SU-DHL-6 (cell line): ENCODE measurements around the gene MIGA2.

Experiments
- EZH2phosphoT487 ChIP-seq: fragments of 200-600 bp; sonication (generic), shearing (Covaris generic); conservative IDR thresholded peaks from 2 replicates; pipeline ENCODE4 v1.6.1; 2018; ENCODE audit warnings: mild to moderate bottlenecking, antibody characterized with exemption, low read length, moderate library complexity, mixed read lengths
- TF ChIP-seq, protein P1 (sequence below): fragments of 200-600 bp; sonication (generic); IDR thresholded peaks from one replicate; pipeline ENCODE4 v1.5.1; 2017; ENCODE audit warnings: antibody characterized with exemption, mild to moderate bottlenecking, low read length, moderate library complexity; ENCODE audit not compliant: insufficient read depth, poor library complexity, severe bottlenecking

DNA sequence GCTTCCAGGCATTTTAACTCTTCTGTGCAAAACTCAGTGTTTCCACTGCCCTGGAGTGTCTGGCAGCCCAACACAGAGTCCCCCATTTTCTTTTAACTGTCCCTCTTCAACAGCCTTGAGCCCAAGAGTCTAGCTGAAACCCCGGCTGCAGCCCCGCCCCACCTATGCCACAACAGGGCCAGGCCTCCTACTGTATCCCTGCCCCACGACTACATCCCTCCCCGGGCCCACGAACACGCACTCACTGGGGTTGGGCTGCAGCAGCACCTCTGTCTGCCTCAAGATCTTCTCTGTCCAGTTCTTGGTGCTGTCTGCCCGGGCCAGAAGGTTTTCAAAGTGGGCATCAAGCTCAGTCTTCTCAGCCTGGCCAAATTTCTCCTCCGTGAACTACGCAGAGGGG, 14.4 kb upstream of the MIGA2 start:
- TF ChIP-seq, protein P1, sequence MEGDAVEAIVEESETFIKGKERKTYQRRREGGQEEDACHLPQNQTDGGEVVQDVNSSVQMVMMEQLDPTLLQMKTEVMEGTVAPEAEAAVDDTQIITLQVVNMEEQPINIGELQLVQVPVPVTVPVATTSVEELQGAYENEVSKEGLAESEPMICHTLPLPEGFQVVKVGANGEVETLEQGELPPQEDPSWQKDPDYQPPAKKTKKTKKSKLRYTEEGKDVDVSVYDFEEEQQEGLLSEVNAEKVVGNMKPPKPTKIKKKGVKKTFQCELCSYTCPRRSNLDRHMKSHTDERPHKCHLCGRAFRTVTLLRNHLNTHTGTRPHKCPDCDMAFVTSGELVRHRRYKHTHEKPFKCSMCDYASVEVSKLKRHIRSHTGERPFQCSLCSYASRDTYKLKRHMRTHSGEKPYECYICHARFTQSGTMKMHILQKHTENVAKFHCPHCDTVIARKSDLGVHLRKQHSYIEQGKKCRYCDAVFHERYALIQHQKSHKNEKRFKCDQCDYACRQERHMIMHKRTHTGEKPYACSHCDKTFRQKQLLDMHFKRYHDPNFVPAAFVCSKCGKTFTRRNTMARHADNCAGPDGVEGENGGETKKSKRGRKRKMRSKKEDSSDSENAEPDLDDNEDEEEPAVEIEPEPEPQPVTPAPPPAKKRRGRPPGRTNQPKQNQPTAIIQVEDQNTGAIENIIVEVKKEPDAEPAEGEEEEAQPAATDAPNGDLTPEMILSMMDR: no peak
- TF ChIP-seq EZH2phosphoT487: no peak
